Muscle of leg (tissue), 11 donors: ENCODE measurements around the gene CPLANE1. TPM values are rescaled to one million over a fixed set of nuclear protein-coding genes. Genes with fewer than 3 reads are reported as not detected.
"Not testable (repeated sequence)": the region's sequence is repeated elsewhere in the genome, so short reads cannot be mapped to it uniquely, and the experiment has no call there.

ENCODE experiments used
- DNase-seq: peaks from one replicate; pipeline ENCODE4 v3.0.0; 2013
- H3K27ac ChIP-seq: one replicate; pipeline ENCODE4 v1.5.1; 2013; ENCODE audit warnings: mild to moderate bottlenecking, low read length, control low read depth
- H3K27me3 ChIP-seq: one replicate; pipeline ENCODE4 v1.6.1; 2013; ENCODE audit warnings: low read length; ENCODE audit not compliant: control insufficient read depth, insufficient read depth
- H3K36me3 ChIP-seq: one replicate; pipeline ENCODE4 v1.6.1; 2013; ENCODE audit warnings: low read length; ENCODE audit not compliant: control insufficient read depth, insufficient read depth
- H3K4me1 ChIP-seq: one replicate; pipeline ENCODE4 v1.6.1; 2013; ENCODE audit warnings: low read length; ENCODE audit not compliant: control insufficient read depth, insufficient read depth
- H3K4me3 ChIP-seq: one replicate; pipeline ENCODE4 v1.5.1; 2013; ENCODE audit warnings: low read length, control low read depth
- H3K9me3 ChIP-seq: replicated peaks from 2 replicates; pipeline ENCODE4 v1.6.1; 2013; ENCODE audit warnings: low read depth, low read length; ENCODE audit not compliant: control insufficient read depth
- WGBS: methylation state at CpG from one replicate; pipeline ENCODE4 v1.1.5; 2013; ENCODE audit warnings: missing lambda C conversion rate; ENCODE audit not compliant: insufficient coverage; 5-methylcytosine and 5-hydroxymethylcytosine counted together
- polyA plus RNA-seq, 8 donors: library from polyadenylated mRNA; unstranded; fragments of 120-200 nt; gene quantifications; one replicate each; pipeline versions ENCODE4 v1.2.1 to v1.2.3, GENCODE V29; 2013; ENCODE audit warnings: inconsistent platforms in 1 of 8, low replicate concordance in 1 of 8; ENCODE audit not compliant: insufficient read length in 8 of 8, insufficient read depth in 1 of 8
- total RNA-seq: library from RNA; stranded (reverse); fragments of 120-200 nt; gene quantifications from one replicate; pipeline ENCODE4 v1.2.4, GENCODE V29; 2013

The CPLANE1 gene
- total and polyA plus RNA-seq, 9 donors, result 10.7 to 23.8 (median 16.6) TPM

- H3K9me3 ChIP-seq, result peaks cover 9% of the 10 kb centered on the region
- no peak for DNase-seq
- H3K4me3 ChIP-seq, result peak overlapping the region; percentile 94
- peak overlapping the region; percentile 99 for H3K27ac ChIP-seq
- H3K36me3 ChIP-seq, result no peaks in the 10 kb centered on the region
- 35% methylated on average over 6 of the region's 10 CpGs for WGBS
- H3K27me3 ChIP-seq, result no peaks in the 10 kb centered on the region
- peaks cover 7% of the 10 kb centered on the region for H3K4me1 ChIP-seq
Measured at GRCh38 chr5:37249815-37250164, 614 bp upstream of the CPLANE1 start.

DNA sequence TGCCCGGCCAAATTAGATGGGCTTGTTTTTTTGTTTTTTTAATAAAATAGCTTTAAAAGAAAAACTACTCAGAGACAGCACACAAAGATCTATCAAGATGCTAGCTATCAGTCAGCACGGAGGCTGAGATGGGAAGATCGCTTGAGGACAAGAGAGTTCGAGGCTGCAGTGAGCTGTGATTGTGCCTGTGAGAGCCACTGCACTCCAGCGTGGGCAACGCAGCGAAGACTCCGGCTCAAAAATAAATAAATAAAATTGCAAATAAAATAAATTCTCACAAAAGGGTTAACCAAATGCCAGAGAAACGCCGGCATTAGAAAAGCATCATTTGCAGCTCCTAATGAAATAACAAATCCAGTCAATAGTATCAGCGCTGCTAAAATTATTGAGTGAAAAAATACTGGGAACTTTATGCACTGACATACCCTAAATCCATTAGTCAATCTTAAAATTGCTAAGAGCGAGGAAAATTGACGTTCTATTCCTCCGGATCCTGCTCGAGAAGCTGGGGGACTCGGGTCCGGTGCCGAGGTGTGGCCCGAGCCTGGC is 681 bp downstream of the CPLANE1 start:
- Histone ChIP-seq H3K27me3 (no peaks in the 10 kb centered on the region), H3K4me1 (peaks cover 7% of the 10 kb centered on the region), H3K27ac (peak overlapping the region; percentile 99), H3K36me3 (no peaks in the 10 kb centered on the region), H3K9me3 (no peaks in the 10 kb centered on the region), H3K4me3 (peak overlapping the region; percentile 94)
- WGBS, result 2% methylated on average over 9 of the region's 19 CpGs
- no peak for DNase-seq

- no peak overlapping the region for H3K4me3 ChIP-seq
- no peaks in the 10 kb centered on the region for H3K27me3 ChIP-seq
- H3K4me1 ChIP-seq, result peaks cover 7% of the 10 kb centered on the region
- 93% methylated on average over 2 of the region's 4 CpGs for WGBS
- H3K27ac ChIP-seq, result no peak overlapping the region
- H3K9me3 ChIP-seq, result no peaks in the 10 kb centered on the region
- H3K36me3 ChIP-seq, result peaks cover 4% of the 10 kb centered on the region
- no peak for DNase-seq
Measured at GRCh38 chr5:37247496-37247895, 1.7 kb downstream of the CPLANE1 start.

DNA sequence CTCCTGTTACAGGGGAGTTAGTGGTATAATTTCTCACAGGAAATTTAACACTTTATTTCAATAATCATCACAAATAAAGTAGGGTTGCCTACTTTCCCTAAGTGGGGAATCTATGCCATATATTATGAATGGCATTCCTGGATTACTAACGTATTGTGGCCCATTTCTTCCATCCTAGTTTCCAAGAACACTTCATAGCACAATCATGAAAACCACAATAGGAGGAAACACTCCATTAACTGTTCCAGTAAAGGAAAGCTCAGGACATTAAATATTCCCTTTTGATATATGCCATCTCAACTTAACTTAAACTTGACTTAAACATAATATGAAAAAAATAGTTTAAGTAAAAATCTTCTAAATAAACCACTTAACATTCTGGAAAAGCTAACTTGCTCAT is 2.1 kb downstream of the CPLANE1 start:
- DNase-seq, result no peak
- Histone ChIP-seq H3K27ac (no peak overlapping the region), H3K9me3 (no peaks in the 10 kb centered on the region), H3K27me3 (no peaks in the 10 kb centered on the region), H3K4me1 (peaks cover 7% of the 10 kb centered on the region), H3K4me3 (no peak overlapping the region), H3K36me3 (peaks cover 4% of the 10 kb centered on the region)
- WGBS, result no CpG with 5 or more reads among the region's 1 CpG

GRCh38 chr5:37234288-37234687 is 14.9 kb downstream of the CPLANE1 start:
- H3K36me3 ChIP-seq, result peaks cover 27% of the 10 kb centered on the region
- H3K4me1 ChIP-seq, result no peaks in the 10 kb centered on the region
- peaks cover 5% of the 10 kb centered on the region for H3K9me3 ChIP-seq
- H3K27ac ChIP-seq, result no peak overlapping the region
- H3K4me3 ChIP-seq, result no peak overlapping the region
- no peaks in the 10 kb centered on the region for H3K27me3 ChIP-seq
- WGBS, result no CpG with 5 or more reads among the region's 2 CpGs
- no peak for DNase-seq

DNA sequence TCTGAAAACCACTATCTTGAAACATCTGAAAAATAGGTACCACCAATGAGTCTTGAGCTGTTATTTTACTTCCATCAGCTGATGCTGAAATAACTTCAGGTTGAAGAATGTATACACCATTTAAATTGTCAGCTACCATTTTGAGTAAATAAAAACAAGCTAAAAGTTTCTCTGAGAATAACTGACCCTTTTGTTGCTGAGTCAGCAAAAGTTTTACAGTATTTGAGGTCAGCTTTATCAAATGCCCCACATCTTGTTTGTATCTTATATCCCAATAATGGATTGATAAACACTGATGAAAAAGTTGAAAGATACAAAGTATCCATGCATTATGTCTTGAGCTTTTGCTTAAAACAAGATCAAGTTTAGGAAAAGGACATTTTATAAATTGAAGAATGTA is 22.8 kb downstream of the CPLANE1 start:
- Histone ChIP-seq H3K36me3 (peaks cover 24% of the 10 kb centered on the region), H3K4me1 (no peaks in the 10 kb centered on the region), H3K27me3 (no peaks in the 10 kb centered on the region), H3K4me3 (no peak overlapping the region), H3K27ac (no peak overlapping the region), H3K9me3 (no peaks in the 10 kb centered on the region)
- no peak for DNase-seq

DNA sequence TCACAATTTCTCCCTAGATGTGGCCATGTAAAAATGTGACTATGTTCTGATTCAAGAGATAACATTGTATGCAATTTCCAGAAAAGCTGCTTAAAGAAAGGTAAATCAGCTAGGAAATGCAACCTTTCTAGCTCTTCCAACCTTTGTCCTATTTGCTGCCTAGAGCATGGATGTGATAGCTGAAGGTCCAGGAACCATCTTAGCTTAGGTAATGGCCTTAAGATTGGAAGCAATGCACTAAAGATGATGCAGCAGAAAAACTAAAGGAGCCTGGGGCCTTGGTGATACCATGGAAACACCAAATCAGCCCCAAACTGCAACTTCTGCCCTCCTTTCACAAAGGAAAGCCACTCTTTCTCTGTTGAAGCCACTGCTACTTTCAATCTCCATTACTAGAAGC is 27.0 kb downstream of the CPLANE1 start:
- peaks cover 39% of the 10 kb centered on the region for H3K36me3 ChIP-seq
- no peak overlapping the region for H3K27ac ChIP-seq
- no peak for DNase-seq
- H3K4me1 ChIP-seq, result no peaks in the 10 kb centered on the region
- no peak overlapping the region for H3K4me3 ChIP-seq
- no peaks in the 10 kb centered on the region for H3K27me3 ChIP-seq
- no peaks in the 10 kb centered on the region for H3K9me3 ChIP-seq

DNA sequence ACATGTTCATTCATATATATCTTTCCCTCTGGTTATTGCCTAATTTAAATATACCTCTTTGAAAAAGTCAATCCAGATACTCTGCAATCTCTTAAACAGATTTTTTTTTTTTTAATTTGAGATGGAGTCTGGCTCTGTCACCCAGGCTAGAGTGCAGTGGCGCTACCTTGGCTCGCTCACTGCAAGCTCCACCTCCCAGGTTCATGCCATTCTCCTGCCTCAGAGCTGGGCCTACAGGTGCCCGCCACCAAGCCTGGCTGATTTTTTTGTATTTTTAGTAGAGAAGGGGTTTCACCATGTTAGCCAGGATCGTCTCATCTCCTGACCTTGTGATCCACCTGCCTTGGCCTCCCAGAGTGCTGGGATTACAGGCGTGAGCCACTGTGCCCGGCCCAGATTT is 28.8 kb downstream of the CPLANE1 start:
- 100% methylated on average over 2 of the region's 6 CpGs for WGBS
- not testable (repeated sequence) for H3K27me3 ChIP-seq, H3K4me1 ChIP-seq, H3K4me3 ChIP-seq, H3K27ac ChIP-seq, DNase-seq, H3K9me3 ChIP-seq
- peaks cover 47% of the 10 kb centered on the region for H3K36me3 ChIP-seq

DNA sequence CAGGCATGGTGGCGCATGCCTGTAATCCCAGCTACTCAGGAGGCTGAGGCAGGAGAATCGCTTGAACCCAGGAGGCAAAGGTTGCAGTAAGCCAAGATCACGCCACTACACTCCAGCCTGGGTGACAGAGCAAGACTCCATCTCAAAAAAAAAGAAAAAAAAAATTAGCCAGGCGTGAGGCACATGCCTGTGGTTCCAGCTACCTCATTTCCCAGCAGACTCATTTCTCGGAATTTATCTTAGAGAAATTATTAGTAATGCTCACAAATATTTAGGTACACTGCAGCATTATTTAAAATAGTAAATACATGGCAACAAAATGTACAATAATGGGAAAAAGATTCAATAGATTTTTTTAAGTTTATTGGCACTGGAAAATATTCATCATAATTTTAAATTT is 29.8 kb downstream of the CPLANE1 start:
- not testable (repeated sequence) for H3K4me1 ChIP-seq, H3K9me3 ChIP-seq, H3K4me3 ChIP-seq, H3K27ac ChIP-seq, H3K27me3 ChIP-seq, DNase-seq
- no CpG with 5 or more reads among the region's 5 CpGs for WGBS
- peaks cover 40% of the 10 kb centered on the region for H3K36me3 ChIP-seq

DNA sequence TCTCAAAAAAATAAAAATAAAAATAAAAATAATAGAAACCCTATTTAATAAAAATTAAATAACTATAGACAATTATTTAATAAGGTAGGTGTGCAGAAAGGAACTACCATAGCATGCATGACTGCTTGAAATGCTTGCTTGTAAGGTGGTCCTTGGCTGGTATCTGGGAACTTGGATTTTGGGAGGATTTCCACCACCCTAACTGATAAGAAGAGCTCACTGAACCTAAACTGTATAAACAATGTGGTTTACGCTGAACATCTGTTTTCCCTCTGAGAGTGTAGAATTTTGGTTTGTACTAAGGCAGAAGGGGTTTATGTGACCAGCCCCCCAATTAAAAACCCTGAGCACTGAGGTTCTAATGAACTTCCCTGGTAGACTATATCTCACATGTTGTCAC is 31.2 kb downstream of the CPLANE1 start:
- Histone ChIP-seq H3K4me3 (no peak overlapping the region), H3K36me3 (peaks cover 36% of the 10 kb centered on the region), H3K27ac (no peak overlapping the region), H3K27me3 (no peaks in the 10 kb centered on the region), H3K9me3 (no peaks in the 10 kb centered on the region), H3K4me1 (no peaks in the 10 kb centered on the region)
- no peak for DNase-seq
- WGBS, result no CpG with 5 or more reads among the region's 1 CpG

- H3K9me3 ChIP-seq, result no peaks in the 10 kb centered on the region
- no peaks in the 10 kb centered on the region for H3K27me3 ChIP-seq
- no peaks in the 10 kb centered on the region for H3K4me1 ChIP-seq
- no peak overlapping the region for H3K27ac ChIP-seq
- peaks cover 36% of the 10 kb centered on the region for H3K36me3 ChIP-seq
- H3K4me3 ChIP-seq, result no peak overlapping the region
- WGBS, result no CpG with 5 or more reads among the region's 1 CpG
- DNase-seq, result no peak
Measured at GRCh38 chr5:37214550-37214949, 34.6 kb downstream of the CPLANE1 start.
